Neuron (in vitro differentiated cells): ENCODE measurements around the gene CNNM1.

ENCODE experiments used
- H2AFZ ChIP-seq: one replicate; pipeline ENCODE4 v1.6.1; 2013; ENCODE audit warnings: low read depth, mild to moderate bottlenecking, inconsistent platforms, low read length, moderate library complexity
- H3K27me3 ChIP-seq: one replicate; pipeline ENCODE4 v1.6.1; 2013; ENCODE audit warnings: low read length; ENCODE audit not compliant: insufficient read depth
- H3K36me3 ChIP-seq: one replicate; pipeline ENCODE4 v1.6.1; 2013; ENCODE audit warnings: low read length; ENCODE audit not compliant: insufficient read depth
- H3K4me1 ChIP-seq: one replicate; pipeline ENCODE4 v1.6.1; 2013; ENCODE audit warnings: low read length; ENCODE audit not compliant: insufficient read depth
- H3K4me3 ChIP-seq: 2 replicates; pipeline ENCODE4 v1.5.1; 2013; ENCODE audit warnings: mild to moderate bottlenecking, low read length, moderate library complexity
- H3K9me3 ChIP-seq: one replicate; pipeline ENCODE4 v1.6.1; 2013; ENCODE audit warnings: low read length

Gene CNNM1

DNA sequence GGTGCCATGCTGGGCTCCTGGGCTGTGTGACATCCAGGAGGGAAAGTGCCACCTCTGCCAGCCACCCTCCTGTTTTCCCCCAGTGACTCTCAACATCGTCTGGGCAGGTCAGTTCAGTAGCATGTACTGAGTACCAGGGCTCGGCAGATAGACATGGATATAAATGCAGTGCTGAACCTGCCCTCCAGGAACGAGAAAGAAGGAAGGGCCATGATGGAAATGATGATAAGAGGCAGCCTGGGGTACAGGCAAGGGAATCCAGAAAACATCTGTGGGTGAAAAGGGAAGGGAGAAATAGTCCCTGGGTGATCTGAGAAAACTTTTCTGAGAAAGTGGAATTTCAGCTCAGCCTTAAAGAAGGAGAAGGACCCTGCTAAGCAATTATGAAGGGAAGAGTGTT, 12.1 kb downstream of the CNNM1 start:
- H3K4me1 ChIP-seq, result peaks cover 10% of the 10 kb centered on the region
- no peaks in the 10 kb centered on the region for H3K36me3 ChIP-seq
- peaks cover 11% of the 10 kb centered on the region for H3K27me3 ChIP-seq
- H3K9me3 ChIP-seq, result no peaks in the 10 kb centered on the region
- H3K4me3 ChIP-seq, result no peak overlapping the region
- no peak overlapping the region for H2AFZ ChIP-seq

DNA sequence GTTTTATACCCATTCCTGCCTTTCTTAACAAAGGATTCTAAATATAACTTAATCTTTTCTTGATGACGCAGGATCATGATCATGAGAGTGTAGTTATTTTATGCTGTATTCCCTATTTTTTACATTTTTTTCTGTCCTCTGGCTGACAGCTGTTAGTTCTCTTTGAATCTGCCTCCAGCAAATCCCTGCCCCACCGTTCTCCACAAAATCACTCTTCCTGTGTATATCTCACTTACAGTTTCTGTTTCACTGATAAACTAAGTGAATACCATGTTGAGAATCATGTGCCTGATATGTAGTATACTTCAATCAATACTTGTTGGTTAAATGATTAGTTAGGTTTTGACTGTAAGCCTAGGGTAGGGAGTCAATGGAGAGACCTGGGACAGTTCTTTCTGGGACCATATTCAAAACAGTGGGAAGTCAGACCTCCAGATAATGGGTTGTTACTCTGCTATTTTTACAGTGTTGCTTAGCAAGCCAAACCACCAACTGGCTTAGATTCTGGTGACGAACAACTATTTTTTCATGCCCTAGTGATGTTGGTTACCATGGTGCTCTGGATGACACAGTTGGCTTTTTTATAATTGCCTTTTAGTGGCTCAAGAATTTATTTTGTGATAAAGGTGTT, 12.8 kb downstream of the CNNM1 start:
- H3K36me3 ChIP-seq, result no peaks in the 10 kb centered on the region
- H3K27me3 ChIP-seq, result peaks cover 11% of the 10 kb centered on the region
- H3K9me3 ChIP-seq, result no peaks in the 10 kb centered on the region
- H3K4me1 ChIP-seq, result peaks cover 8% of the 10 kb centered on the region
- no peak overlapping the region for H3K4me3 ChIP-seq
- no peak overlapping the region for H2AFZ ChIP-seq

DNA sequence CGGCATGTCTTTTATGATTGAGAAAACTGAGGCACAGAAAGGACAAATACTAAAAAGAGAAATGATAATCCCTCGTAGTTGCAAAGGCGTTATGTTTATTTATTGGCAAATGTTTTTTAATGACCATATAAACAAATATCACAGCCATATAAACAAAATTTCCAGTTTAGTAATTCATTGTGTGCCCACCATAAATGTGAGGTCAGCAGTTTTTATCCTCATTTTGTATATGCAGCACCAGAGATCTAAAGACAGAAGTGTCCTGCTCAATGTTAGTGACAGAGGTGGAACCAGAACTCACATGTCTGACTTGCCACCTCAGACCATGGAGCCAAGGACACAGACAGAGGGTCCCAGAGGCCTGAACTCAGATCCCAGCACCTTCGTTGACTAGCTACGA, 14.1 kb downstream of the CNNM1 start:
- H3K36me3 ChIP-seq, result no peaks in the 10 kb centered on the region
- H3K9me3 ChIP-seq, result no peaks in the 10 kb centered on the region
- H3K27me3 ChIP-seq, result peaks cover 11% of the 10 kb centered on the region
- H2AFZ ChIP-seq, result no peak overlapping the region
- no peak overlapping the region for H3K4me3 ChIP-seq
- H3K4me1 ChIP-seq, result no peaks in the 10 kb centered on the region

DNA sequence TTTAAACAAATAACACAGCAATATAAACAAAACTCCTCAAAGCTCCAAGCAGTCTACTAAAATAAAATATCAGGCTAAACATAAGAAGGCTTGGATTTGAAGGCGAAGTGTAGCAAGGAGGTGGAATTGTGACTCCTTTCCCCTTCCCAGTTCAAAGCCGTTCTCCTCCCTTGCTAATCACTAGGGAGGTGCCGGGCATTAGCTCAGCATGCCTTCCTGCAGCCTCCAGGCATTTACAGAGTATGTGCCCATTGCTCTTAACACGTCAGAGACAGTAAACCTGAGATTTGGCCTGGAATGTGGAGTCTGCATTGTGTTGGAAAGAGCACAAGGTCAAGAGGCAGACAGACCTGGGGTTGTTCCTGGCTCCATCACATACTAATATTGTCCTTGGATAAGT, 15.6 kb downstream of the CNNM1 start:
- Histone ChIP-seq H3K4me1 (no peaks in the 10 kb centered on the region), H3K36me3 (no peaks in the 10 kb centered on the region), H3K4me3 (no peak overlapping the region), H3K9me3 (no peaks in the 10 kb centered on the region), H2AFZ (no peak overlapping the region), H3K27me3 (peaks cover 11% of the 10 kb centered on the region)

DNA sequence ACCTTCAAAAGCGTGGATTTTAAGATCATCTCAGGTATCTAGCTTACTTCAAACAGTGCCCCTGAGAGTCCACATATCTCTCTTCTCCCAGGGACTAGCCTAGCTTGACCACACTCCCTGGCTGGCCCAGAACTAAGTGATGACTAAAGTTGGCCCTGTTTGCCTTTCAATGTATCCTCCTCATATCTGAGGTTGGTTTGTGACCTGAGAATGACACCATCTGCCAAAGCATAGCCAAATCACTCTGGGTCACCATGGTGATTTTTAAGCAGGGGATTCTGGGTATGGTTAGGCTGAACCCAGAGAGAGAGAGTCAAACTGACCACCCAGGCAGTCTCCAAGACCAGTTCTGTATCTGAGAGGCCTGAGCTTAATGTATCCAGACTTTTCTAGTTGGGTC, 16.2 kb downstream of the CNNM1 start:
- Histone ChIP-seq H3K4me1 (no peaks in the 10 kb centered on the region), H3K27me3 (peaks cover 11% of the 10 kb centered on the region), H3K36me3 (no peaks in the 10 kb centered on the region), H3K4me3 (no peak overlapping the region), H3K9me3 (no peaks in the 10 kb centered on the region), H2AFZ (no peak overlapping the region)

DNA sequence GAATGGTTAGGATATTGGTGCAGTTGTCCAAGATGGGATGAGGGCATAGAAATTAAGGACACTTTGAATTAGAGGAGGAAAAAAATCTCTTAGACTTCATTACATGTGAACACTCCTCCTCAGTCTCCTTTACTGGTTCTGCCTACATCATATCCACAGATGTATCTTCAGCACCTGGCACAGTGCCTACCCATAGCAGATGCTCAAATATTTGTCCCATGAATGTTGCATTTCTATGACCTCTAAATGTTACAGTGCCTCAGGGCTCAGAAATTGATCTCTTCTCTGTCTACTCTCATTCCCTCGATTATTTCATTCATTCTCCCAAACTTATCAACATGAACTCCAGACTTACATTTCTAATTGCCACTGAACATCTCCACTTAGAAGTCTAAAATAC, 17.1 kb downstream of the CNNM1 start:
- no peak overlapping the region for H2AFZ ChIP-seq
- H3K9me3 ChIP-seq, result no peaks in the 10 kb centered on the region
- no peaks in the 10 kb centered on the region for H3K4me1 ChIP-seq
- no peak overlapping the region for H3K4me3 ChIP-seq
- H3K36me3 ChIP-seq, result no peaks in the 10 kb centered on the region
- peaks cover 9% of the 10 kb centered on the region for H3K27me3 ChIP-seq

DNA sequence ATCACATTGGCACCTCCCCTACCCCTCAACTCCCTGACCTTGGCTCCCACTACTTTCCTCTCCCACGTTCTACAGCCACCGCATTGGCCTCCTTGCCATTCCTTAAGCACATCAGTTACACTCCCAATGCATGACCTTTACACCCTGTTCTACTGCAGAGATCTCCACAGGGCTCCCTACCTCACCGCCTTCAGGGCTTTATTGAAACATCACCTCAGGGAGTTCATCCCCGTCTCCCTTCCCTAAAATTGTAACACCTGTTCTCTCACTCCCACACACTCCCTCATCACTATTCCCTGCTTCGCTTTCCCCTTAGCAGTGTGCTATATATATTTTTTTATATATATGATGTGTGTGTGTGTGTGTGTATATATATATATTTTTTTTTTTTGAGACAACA, 18.5 kb downstream of the CNNM1 start:
- H3K36me3 ChIP-seq, result no peaks in the 10 kb centered on the region
- peaks cover 3% of the 10 kb centered on the region for H3K27me3 ChIP-seq
- no peaks in the 10 kb centered on the region for H3K4me1 ChIP-seq
- no peak overlapping the region for H3K4me3 ChIP-seq
- H3K9me3 ChIP-seq, result no peaks in the 10 kb centered on the region
- H2AFZ ChIP-seq, result no peak overlapping the region

DNA sequence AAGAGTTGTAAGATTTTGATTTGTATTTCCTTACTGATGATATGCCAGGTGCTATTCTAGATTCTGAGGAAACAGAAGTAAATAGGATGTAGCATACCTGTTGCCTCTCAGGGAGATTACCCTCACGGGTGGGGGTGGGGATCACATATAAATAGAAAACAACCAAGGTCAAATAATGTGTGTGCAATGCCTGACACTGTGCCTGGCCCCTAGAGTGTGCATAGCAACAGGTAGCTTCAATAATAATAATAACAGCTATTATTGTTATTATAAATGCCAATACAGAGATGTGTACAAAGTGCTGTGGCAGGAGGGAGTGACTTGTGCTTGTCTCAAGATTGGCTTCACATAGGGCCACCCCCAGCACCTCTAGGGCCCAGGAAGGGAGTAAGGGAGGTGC, 24.0 kb downstream of the CNNM1 start:
- Histone ChIP-seq H3K9me3 (no peaks in the 10 kb centered on the region), H3K4me1 (no peaks in the 10 kb centered on the region), H2AFZ (no peak overlapping the region), H3K4me3 (no peak overlapping the region), H3K36me3 (no peaks in the 10 kb centered on the region), H3K27me3 (peaks cover 7% of the 10 kb centered on the region)

DNA sequence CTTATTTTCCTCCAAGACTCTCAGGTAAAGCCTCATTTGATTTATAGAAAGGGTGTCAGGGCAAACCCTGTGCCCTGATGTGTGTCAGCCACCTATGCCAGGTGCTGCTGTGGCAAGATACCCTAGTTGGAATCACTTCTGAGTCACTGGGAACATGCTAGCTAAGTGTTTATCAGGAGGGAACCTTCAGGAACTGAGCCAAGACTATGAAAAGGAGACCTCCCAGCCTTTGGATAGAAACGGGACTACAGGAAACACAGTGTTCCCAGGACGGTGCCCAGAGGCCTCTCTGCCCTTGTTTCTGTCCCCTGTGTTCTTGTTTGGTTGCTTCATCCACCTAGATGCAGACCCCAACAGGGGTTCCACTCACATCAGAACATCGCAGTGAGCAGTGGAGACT, 28.5 kb downstream of the CNNM1 start:
- Histone ChIP-seq H3K9me3 (no peaks in the 10 kb centered on the region), H3K4me1 (no peaks in the 10 kb centered on the region)

DNA sequence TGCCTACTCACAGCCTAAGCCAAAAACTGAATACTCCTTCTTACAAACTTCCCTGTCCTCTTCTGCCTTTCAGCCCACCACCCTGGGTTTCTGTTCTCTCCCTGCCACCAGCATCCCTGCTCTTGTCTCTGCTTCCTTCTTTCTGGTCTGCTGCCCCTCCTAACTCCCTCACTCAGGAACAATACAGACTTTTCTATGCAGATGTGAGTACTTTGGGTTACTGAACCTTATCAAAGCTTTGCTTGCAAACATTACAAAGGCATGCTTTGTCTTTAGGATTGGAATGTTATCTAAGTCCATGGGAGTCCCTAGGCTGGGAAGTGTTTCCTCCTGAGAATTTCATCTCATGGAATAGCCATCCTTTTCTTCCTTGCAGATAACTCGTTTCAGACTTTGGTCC, 28.9 kb downstream of the CNNM1 start:
- Histone ChIP-seq H3K27me3 (peaks cover 26% of the 10 kb centered on the region), H2AFZ (no peak overlapping the region), H3K9me3 (no peaks in the 10 kb centered on the region), H3K4me3 (no peak overlapping the region), H3K36me3 (no peaks in the 10 kb centered on the region), H3K4me1 (no peaks in the 10 kb centered on the region)

More for the DNA sequence above, 28.5 kb downstream of the CNNM1 start:
- Histone ChIP-seq H2AFZ (no peak overlapping the region), H3K4me3 (no peak overlapping the region), H3K36me3 (no peaks in the 10 kb centered on the region), H3K27me3 (peaks cover 22% of the 10 kb centered on the region)

DNA sequence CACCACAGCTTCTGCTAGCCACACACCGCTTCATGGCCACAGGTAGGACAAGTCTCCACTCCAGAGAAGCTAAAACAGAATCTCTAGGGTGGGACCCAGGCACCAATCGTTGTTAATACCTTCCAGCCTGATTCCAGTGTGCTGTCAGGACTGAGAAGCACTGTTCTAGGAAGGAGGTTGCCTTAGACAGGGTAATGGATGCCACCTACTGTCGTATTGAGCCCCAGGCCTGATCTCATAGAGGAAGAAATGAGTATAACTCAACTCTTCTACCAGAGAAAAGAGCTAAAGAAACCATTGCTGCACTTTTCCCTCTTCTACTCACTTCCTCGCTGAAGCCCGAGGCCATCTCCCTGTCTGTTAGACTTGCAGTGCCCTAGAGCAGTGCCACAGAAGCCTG, 31.8 kb downstream of the CNNM1 start:
- no peaks in the 10 kb centered on the region for H3K36me3 ChIP-seq
- no peaks in the 10 kb centered on the region for H3K9me3 ChIP-seq
- H3K4me3 ChIP-seq, result no peak overlapping the region
- H3K4me1 ChIP-seq, result no peaks in the 10 kb centered on the region
- peaks cover 31% of the 10 kb centered on the region for H3K27me3 ChIP-seq
- no peak overlapping the region for H2AFZ ChIP-seq

DNA sequence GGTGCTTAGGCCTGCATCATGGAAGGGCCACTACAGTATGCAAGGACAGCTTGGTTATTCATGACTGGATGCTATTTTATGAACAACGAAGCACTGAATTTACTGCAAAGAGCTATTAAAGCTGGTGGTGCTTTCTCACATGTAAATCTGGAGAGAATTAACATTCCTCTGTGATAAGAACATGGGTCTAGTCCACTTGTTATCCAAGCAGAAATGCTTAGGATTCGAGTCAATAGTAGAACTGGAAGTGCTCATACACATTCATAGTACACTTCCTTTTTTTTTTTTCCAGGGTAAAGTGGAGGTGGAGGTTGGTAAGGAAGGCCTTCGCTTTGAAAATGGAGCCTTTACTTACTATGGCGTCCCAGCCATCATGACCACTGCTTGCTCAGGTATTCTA, 35.0 kb downstream of the CNNM1 start:
- Histone ChIP-seq H3K27me3 (peaks cover 37% of the 10 kb centered on the region), H3K9me3 (no peaks in the 10 kb centered on the region), H3K4me1 (no peaks in the 10 kb centered on the region), H3K36me3 (no peaks in the 10 kb centered on the region), H2AFZ (no peak overlapping the region), H3K4me3 (no peak overlapping the region)

DNA sequence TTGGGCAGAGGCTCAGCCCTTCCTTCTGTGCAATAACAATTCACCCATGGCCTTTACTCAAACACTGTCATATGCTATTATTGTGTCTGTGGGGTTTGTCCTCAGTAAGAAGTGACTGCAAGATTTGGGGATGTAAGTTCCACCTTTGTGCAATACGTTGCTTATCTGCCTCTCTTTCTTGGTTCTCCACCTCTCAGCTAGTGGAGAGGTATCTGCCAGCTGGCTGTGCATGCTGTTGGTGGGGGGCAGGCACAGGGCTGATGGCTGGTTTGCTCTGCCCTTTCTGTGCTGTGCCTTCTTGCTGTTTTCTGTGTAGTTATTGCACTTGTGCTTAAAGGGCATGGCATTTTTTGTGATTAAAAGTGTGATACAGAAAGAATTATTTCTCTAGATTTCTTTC, 36.2 kb downstream of the CNNM1 start:
- H3K4me3 ChIP-seq, result no peak overlapping the region
- H3K36me3 ChIP-seq, result no peaks in the 10 kb centered on the region
- no peaks in the 10 kb centered on the region for H3K4me1 ChIP-seq
- peaks cover 36% of the 10 kb centered on the region for H3K27me3 ChIP-seq
- H3K9me3 ChIP-seq, result no peaks in the 10 kb centered on the region
- H2AFZ ChIP-seq, result no peak overlapping the region

DNA sequence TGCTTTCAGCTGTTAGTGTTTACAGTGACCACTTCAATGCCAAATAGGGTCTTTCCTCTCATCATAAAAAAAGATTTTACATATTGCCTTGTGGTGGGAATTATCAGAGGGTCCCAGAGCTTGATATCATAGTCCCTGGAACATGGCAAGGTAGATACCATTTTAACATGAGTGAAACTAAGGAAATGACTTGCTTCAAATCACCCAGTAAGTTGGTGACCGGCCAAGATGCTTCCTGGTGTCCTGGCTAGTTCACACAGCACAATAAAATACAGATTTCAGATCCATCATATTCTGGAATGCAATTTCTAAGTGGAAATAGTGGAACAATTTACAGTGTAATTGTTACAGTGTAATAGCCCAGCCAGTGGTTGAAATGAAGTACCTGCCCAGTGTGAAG, 36.6 kb downstream of the CNNM1 start:
- no peaks in the 10 kb centered on the region for H3K36me3 ChIP-seq
- no peaks in the 10 kb centered on the region for H3K4me1 ChIP-seq
- no peak overlapping the region for H2AFZ ChIP-seq
- H3K27me3 ChIP-seq, result peaks cover 32% of the 10 kb centered on the region
- no peak overlapping the region for H3K4me3 ChIP-seq
- no peaks in the 10 kb centered on the region for H3K9me3 ChIP-seq
